ENCODE data around the gene RPL4.

Gene RPL4

DNA sequence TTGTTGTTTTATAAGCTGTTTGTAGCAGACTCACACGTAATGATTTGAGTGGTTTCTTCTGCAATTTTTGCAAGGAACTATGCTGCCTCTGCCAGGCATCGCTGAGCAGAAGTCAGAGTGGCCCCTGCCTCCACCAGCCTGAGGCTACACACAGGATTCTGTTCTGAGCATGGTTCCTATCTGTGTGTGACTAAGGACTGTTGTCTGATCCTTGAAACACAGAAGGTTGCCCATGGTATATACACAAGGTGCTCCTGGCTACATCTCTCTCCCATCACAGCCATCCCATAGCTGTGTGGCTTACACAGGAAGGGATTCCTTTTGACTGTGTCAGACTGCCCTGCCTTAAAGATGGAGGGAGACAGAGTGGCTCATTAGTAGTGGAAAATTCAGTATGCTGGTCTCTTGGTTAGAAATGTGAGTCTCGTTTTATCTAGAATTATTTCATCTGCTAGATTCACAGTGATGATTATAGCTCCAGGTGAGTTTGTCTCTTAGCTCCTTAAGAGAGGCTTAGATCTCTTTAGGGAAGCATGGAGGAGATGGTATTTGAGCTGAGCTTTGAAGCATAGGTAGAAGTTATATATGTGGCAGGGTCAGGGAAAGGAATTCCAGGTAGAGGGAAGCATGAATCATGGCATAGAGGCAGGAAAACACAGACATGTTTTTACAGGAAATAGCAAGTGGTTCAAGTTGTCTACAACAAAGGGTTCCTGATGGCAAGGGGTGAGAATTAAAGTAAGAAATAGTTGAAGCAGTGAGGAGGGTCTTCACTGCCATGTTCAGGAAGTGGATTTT, 44.6 kb downstream of the RPL4 start:
- no peak overlapping the region for H3K4me2 ChIP-seq (ENCODE audit: low read depth, low read length)

DNA sequence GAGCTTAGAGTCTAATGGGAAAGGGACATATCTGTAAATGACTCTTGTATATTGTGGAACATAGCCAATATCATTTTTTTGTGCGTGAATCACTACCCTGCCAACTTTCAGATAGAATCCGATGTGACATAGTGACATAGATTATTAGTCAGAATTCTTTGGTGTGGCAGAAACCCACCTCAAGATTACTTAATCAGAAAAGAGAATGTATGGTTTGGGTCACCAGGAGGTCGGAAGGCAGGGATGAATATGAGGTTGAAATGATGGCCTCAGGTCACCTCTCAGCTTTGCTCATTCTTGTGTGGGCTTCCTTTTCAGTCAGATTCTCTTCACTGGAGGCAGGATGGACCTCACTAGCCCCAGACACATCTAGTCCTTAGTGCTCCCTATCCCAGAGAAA, 48.4 kb downstream of the RPL4 start:
- TF ChIP-seq, protein P1, sequence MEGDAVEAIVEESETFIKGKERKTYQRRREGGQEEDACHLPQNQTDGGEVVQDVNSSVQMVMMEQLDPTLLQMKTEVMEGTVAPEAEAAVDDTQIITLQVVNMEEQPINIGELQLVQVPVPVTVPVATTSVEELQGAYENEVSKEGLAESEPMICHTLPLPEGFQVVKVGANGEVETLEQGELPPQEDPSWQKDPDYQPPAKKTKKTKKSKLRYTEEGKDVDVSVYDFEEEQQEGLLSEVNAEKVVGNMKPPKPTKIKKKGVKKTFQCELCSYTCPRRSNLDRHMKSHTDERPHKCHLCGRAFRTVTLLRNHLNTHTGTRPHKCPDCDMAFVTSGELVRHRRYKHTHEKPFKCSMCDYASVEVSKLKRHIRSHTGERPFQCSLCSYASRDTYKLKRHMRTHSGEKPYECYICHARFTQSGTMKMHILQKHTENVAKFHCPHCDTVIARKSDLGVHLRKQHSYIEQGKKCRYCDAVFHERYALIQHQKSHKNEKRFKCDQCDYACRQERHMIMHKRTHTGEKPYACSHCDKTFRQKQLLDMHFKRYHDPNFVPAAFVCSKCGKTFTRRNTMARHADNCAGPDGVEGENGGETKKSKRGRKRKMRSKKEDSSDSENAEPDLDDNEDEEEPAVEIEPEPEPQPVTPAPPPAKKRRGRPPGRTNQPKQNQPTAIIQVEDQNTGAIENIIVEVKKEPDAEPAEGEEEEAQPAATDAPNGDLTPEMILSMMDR (IDR thresholded peaks at IDR 0.05; ENCODE audit: low read length), result no peak
- TF ChIP-seq EZH2 (optimal IDR thresholded peaks at IDR 0.05; ENCODE audit: low read depth, low read length) (no peak), EZH2phosphoT487 (IDR thresholded peaks at IDR 0.05; ENCODE audit: low read length) (no peak)
- Histone ChIP-seq H3K4me1 (ENCODE audit: low read length) (no peaks in the 10 kb centered on the region), H2AFZ (ENCODE audit: low read length) (no peak overlapping the region), H3F3A (ENCODE audit: insufficient read depth, low read length) (no peaks in the 10 kb centered on the region), H3K79me2 (ENCODE audit: low read length) (no peaks in the 10 kb centered on the region), H3K27ac (ENCODE audit: low read length) (no peak overlapping the region), H3K27me3 (replicated peaks; ENCODE audit: insufficient read depth, low read length) (no peaks in the 10 kb centered on the region), H3K36me3 (replicated peaks; ENCODE audit: insufficient read depth, low read length) (no peaks in the 10 kb centered on the region), H3K9me2 (replicated peaks; ENCODE audit: insufficient read depth, low read length) (no peaks in the 10 kb centered on the region), H3K9me3 (replicated peaks; ENCODE audit: insufficient read depth, low read length) (no peaks in the 10 kb centered on the region), H3K4me2 (ENCODE audit: low read depth, low read length) (no peak overlapping the region), H3K9ac (ENCODE audit: low read length) (no peak overlapping the region), H4K20me1 (ENCODE audit: insufficient read depth, low read length) (0 out of 2 replicates have a peak, but pooled peaks cover 3% of the 10 kb centered on the region), H3K4me3 (ENCODE audit: low read length) (no peak overlapping the region)
- no peak for DNase-seq

More for the DNA sequence above, 44.6 kb downstream of the RPL4 start:
- no peak for TF ChIP-seq EZH2phosphoT487 (IDR thresholded peaks at IDR 0.05; ENCODE audit: low read length)
- H3F3A ChIP-seq (ENCODE audit: insufficient read depth, low read length), result no peaks in the 10 kb centered on the region
- no peak overlapping the region for H2AFZ ChIP-seq (ENCODE audit: low read length)
- no peaks in the 10 kb centered on the region for H3K36me3 ChIP-seq (replicated peaks; ENCODE audit: insufficient read depth, low read length)
- H3K4me3 ChIP-seq (ENCODE audit: low read length), result no peak overlapping the region
- no peak overlapping the region for H3K27ac ChIP-seq (ENCODE audit: low read length)
- H3K4me1 ChIP-seq (ENCODE audit: low read length), result no peaks in the 10 kb centered on the region
- no peaks in the 10 kb centered on the region for H3K79me2 ChIP-seq (ENCODE audit: low read length)
- 0 out of 2 replicates have a peak, but pooled peaks cover 3% of the 10 kb centered on the region for H4K20me1 ChIP-seq (ENCODE audit: insufficient read depth, low read length)
- H3K9me3 ChIP-seq (replicated peaks; ENCODE audit: insufficient read depth, low read length), result no peaks in the 10 kb centered on the region
- no peaks in the 10 kb centered on the region for H3K9me2 ChIP-seq (replicated peaks; ENCODE audit: insufficient read depth, low read length)
- no peaks in the 10 kb centered on the region for H3K27me3 ChIP-seq (replicated peaks; ENCODE audit: insufficient read depth, low read length)
- no peak overlapping the region for H3K9ac ChIP-seq (ENCODE audit: low read length)
- DNase-seq, result no peak

DNA sequence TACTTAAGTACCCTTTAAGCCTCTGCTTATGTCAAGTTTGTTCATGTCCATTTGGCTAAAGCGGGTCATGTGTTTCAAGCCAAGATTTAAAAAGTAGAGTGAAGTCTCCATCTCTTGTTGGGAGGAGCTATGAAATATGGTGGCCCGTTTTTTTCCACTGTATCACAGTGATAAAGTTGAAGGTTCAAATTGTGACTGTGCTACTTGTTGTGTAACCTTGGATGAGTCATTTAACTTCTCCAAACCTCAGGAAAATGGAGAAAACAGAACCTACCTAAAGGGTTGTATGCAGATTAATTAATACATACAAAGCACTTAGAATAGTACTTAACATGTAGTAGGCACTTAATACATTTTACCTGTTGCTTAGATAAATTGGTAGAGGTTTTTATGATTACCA, 50.5 kb downstream of the RPL4 start:
- no peak overlapping the region for H3K4me2 ChIP-seq (ENCODE audit: low read depth, low read length)
- H3K9me3 ChIP-seq (replicated peaks; ENCODE audit: insufficient read depth, low read length), result no peaks in the 10 kb centered on the region
- no peaks in the 10 kb centered on the region for H3K36me3 ChIP-seq (replicated peaks; ENCODE audit: insufficient read depth, low read length)
- H3F3A ChIP-seq (ENCODE audit: insufficient read depth, low read length), result no peaks in the 10 kb centered on the region
- no peak overlapping the region for H2AFZ ChIP-seq (ENCODE audit: low read length)
- H3K79me2 ChIP-seq (ENCODE audit: low read length), result no peaks in the 10 kb centered on the region
- H4K20me1 ChIP-seq (ENCODE audit: insufficient read depth, low read length), result no peaks in the 10 kb centered on the region
- no peak for TF ChIP-seq EZH2phosphoT487 (IDR thresholded peaks at IDR 0.05; ENCODE audit: low read length)
- TF ChIP-seq, protein P1 (IDR thresholded peaks at IDR 0.05; ENCODE audit: low read length), result no peak
- TF ChIP-seq EZH2 (optimal IDR thresholded peaks at IDR 0.05; ENCODE audit: low read depth, low read length), result no peak
- no peak overlapping the region for H3K4me3 ChIP-seq (ENCODE audit: low read length)
- no peak overlapping the region for H3K9ac ChIP-seq (ENCODE audit: low read length)
- no peak for DNase-seq
- H3K27me3 ChIP-seq (replicated peaks; ENCODE audit: insufficient read depth, low read length), result no peaks in the 10 kb centered on the region
- no peak overlapping the region for H3K27ac ChIP-seq (ENCODE audit: low read length)
- H3K4me1 ChIP-seq (ENCODE audit: low read length), result no peaks in the 10 kb centered on the region
- no peaks in the 10 kb centered on the region for H3K9me2 ChIP-seq (replicated peaks; ENCODE audit: insufficient read depth, low read length)

DNA sequence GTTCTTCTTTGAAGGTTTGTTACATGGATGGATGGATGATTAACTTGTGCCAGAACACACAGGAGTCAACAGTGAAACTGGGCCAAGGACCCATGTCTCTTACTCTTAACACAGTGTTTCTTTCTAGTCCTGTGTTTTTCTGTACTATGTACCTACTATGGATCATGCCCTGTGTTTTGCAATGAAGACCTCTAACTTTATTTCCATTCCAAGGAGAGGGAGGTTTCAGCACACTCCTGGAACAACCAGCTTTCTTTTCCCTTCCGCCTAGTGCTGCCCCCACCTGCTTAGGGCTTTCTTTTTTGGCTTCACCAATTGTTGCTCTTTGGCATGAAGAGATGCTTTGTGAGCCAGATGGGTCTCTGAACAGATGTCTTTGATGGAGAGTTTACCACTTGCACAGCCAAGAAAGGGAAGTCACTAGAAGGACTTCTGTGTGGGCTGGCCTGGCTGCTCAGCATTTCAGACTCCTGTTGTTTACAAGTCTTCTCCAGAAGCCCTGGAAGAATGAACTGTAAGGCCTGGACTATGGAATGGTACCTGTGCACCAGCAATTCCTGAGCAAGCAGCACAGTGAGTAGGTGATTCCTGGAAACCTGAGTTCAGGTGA, 51.6 kb downstream of the RPL4 start:
- H3K4me2 ChIP-seq (ENCODE audit: low read depth, low read length), result no peak overlapping the region
- H3K36me3 ChIP-seq (replicated peaks; ENCODE audit: insufficient read depth, low read length), result no peaks in the 10 kb centered on the region
- DNase-seq, result no peak

More for the DNA sequence above, 51.6 kb downstream of the RPL4 start:
- Histone ChIP-seq H3K27ac (ENCODE audit: low read length) (no peak overlapping the region), H3K27me3 (replicated peaks; ENCODE audit: insufficient read depth, low read length) (no peaks in the 10 kb centered on the region), H2AFZ (ENCODE audit: low read length) (no peak overlapping the region), H3K79me2 (ENCODE audit: low read length) (no peaks in the 10 kb centered on the region), H4K20me1 (ENCODE audit: insufficient read depth, low read length) (no peaks in the 10 kb centered on the region), H3K4me1 (ENCODE audit: low read length) (no peaks in the 10 kb centered on the region), H3K4me3 (ENCODE audit: low read length) (no peak overlapping the region), H3F3A (ENCODE audit: insufficient read depth, low read length) (no peaks in the 10 kb centered on the region), H3K9me2 (replicated peaks; ENCODE audit: insufficient read depth, low read length) (no peaks in the 10 kb centered on the region), H3K9me3 (replicated peaks; ENCODE audit: insufficient read depth, low read length) (no peaks in the 10 kb centered on the region), H3K9ac (ENCODE audit: low read length) (no peak overlapping the region)
- TF ChIP-seq EZH2phosphoT487 (IDR thresholded peaks at IDR 0.05; ENCODE audit: low read length) (no peak), EZH2 (optimal IDR thresholded peaks at IDR 0.05; ENCODE audit: low read depth, low read length) (no peak)
- TF ChIP-seq, protein P1 (IDR thresholded peaks at IDR 0.05; ENCODE audit: low read length), result no peak

All from MM.1S (cell line).